ENCODE results near the gene CPNE5.

The CPNE5 gene

GRCh38 chr6:36838896-36839748, at the start of gene CPNE5:
Gene CPNE5 (minus strand): TSS chr6:36839444. CDS start chr6:36839377, 67 bp downstream.
- DNase-seq, result no peak

GRCh38 chr6:36888115-36888643, 48.9 kb upstream of the CPNE5 start:
- no peak for DNase-seq

DNA sequence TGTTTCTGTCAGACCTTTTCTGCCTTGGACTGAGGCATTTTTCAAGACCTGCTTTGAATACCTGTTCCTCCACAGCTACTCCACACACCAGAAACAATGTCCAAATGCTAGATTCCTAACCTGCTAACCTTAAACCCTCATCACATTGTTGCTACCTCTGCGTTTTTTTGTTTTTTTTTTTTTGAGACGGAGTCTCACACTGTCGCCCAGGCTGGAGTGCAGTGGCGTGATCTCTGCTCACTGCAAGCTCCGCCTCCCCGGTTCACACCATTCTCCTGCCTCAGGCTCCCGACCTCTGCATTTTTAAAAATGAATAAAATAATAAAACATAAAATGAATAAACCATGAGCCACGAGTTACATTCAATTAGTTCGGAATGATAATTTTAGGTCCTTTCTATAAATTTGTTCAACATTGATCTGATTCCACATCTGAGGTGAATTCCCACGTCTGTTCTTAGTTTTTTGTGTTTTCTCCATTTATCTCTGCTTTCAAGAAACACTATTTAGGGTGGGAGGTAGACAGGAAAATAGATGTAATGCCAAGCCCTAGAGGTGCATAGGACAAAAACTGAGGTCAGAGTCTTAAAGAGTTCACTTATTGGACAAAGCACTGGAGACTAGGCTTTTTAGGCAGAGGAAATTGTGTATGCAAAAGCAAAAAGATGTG, 47.8 kb upstream of the CPNE5 start:
- DNase-seq, result no peak

DNA sequence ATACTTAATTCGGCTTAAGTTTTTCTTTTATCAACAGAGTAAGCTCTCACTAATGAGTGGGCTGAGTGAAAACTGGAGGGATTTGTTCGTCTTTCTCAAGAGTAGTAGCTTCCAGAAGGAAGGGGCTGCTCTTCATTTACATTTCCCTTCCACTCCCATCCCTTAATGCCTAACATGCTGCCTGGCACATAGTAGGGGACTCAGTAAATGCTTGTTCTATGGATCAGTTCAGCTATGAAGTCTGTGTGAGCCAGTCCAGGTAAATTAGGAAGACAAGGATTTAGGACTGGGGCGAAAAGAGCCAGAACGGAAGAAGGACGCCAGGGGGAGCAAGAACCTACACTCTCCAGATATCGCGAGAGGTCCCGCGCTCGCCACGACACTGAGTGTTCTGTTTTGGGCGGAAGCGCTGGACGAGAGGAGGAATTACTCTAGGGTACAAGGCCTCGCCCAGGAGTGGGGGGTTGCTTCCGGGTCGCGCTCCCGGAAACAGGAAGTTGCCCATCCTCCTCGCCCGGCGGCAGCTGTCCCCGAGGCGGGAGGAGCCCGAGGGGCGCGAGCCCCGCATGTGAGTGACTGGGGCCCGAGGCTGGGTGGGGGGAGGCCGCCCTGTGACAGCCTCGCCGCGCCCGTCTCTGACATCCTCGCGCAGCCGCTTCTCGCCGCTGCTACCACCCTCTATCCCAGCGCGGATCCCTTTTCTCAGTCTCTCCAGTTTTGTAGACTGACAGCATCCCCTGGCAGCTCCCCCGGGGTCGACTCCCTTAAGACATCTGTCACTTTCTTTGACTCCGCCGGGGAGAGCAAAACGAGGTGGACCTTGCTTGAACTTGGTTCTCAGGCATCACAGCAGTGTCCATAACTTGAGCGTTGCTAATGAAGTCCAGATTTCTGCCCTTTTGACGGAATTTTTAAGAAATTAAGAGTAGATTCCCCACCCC, 46.5 kb upstream of the CPNE5 start, which contains the start of gene C6orf89:
Gene C6orf89, plus strand, starts transcription at position 492 of the 941 bp plus-strand sequence. CDS start 13,493 bp downstream, outside the sequence.
- peak; percentile 97 for DNase-seq

- no peak for DNase-seq
Observed at GRCh38 chr6:36884610-36885009, 45.4 kb upstream of the CPNE5 start.

GRCh38 chr6:36875250-36875633, 36.0 kb upstream of the CPNE5 start:
- no peak for DNase-seq

DNA sequence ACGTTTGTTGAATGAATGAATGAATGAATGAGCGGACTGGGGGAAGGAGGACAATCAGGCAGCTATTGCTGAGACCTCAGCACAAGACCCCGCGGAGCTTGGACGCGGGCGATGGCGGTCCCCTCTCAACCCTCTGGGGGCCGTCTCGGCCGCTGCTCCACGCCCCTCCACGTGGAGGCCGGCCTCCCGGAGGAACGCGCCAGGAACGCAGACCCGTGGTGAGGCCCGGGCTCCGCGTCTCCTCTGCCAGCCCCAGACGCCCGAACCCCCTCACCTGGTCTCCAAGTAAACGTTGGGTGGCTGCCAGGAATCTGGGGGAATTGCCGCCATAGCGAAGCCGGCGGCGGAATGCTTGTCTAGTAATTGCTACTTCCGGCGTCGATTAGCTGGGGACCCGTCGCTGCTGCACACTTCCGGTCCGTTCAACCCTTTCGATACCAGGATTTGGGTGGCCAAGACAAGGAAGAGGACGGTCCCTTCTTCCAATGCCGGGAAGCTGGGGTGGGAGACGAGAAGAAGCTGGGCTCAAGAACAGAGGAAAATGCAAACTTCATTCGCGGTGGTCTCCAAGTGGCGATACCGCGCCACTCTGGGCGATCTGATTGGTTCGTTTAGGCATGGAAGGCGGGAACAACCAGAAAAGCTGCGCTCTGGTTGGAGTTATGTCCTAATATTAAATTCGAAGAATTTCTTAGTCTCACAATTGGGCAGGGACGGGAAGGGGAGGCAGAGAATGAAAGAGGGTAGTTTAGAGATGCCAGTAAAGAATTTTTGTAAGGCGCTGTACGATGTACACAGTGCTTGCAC, 35.4 kb upstream of the CPNE5 start, which contains the start of gene PPIL1:
Gene PPIL1, minus strand, starts transcription at position 361 of the 807 bp plus-strand sequence. Its CDS starts 31 bp downstream, at position 330.
- peak; percentile 96 for DNase-seq

- no peak for DNase-seq
Observed at GRCh38 chr6:36873612-36874442, 34.6 kb upstream of the CPNE5 start.

DNA sequence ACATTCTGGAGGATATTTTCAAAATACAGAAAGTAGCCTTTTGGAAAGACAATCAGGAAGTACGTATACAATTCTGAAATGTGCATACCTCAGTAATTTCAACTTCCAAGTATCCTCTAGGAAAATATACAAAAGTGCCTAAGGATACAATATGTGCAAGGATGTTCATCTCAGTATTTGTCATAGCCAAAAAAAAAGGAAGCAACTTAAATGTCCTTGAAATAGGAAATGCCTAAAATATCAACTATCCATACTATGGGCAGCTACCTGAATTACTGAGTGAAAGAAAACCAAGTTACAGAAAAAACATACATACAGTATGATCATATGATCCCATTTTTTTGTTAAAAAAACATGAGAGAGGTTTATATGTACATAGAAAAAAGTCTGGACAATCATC, 33.9 kb upstream of the CPNE5 start:
- DNase-seq, result no peak

- no peak for DNase-seq
Observed at GRCh38 chr6:36871686-36872085, 32.4 kb upstream of the CPNE5 start.

DNA sequence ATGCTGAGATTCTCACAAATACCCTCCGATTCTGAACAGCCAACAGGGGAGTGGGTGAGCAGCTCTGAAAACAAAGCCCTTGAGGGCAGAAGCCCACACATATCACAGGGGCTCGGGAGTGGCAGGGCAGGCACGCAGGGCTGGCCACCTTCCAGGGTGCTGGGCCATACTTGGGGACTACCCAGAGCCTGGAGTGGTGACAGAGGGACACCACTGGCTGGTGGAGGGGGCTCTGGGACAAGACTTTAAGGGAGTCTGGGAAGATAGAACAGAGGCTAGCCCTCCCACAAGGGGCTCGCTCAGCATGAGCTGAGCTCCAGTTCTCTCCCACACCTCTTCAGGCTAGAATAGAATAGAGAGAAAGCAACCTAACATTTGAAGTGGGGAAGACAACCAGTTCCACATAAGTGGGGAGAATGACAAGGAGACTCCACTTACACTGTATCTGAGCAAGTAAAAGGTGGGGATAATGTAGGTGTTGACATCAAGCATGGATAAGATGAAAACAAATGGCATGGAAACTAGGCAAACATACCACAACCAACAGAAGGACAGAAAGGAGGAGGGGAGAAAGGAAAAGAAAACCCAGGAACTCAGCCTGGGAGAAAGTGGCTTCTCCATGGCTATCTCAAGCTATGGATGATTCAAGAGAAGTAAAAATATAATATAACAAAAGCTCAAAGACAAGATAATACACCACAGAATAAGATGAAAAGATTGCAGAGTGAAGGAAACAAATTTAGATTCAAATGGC, 28.4 kb upstream of the CPNE5 start:
- DNase-seq, result no peak

DNA sequence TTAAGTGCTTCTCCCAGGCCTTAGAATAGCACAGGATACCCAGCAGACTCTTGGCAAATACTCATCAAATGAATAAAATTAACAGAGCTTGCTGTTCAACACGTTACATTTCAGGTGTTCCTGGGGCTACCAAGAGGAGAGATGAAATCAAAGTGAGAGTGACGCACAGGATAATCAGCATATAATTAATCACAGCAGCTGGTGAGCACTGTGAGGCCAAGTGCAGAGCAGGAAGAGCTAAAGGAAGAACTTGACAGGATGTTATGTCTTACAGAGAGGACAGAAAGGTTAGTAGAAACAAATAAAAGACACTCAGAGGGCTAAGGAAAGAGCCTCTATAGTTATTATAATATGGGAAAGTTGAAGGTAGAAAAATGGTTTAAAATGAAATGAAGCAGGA, 26.6 kb upstream of the CPNE5 start:
- no peak for DNase-seq

- DNase-seq, result no peak
Observed at GRCh38 chr6:36863670-36864540, 24.7 kb upstream of the CPNE5 start.

DNA sequence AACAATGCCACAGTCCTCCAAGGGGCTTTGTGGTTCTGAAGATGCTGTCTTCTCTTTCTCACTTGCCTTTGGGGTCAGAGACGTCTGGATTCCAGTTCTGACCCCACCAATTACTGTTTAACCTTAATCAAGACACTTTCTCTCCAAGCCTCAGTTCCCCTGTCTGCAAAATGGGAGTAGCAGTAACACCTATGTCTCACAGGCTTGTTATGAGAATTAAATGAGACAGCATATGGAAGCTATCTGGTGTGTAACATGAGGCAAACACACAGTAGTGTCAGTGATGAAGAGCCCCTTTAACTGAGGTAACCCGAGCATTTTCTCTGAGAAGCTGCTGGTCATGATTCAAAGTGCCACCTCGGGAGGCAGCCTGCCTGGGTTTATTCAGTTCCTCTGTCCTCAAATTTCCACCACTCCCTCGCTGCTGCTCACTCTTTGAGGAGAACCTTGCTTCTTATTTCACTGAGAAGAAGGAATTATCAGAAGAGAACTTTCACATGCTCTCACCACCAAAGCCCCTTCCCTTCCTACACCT, 23.7 kb upstream of the CPNE5 start:
- DNase-seq, result no peak

GRCh38 chr6:36862164-36862847, 23.1 kb upstream of the CPNE5 start:
- DNase-seq, result no peak

- no peak for DNase-seq
Observed at GRCh38 chr6:36860126-36860525, 20.9 kb upstream of the CPNE5 start.

DNA sequence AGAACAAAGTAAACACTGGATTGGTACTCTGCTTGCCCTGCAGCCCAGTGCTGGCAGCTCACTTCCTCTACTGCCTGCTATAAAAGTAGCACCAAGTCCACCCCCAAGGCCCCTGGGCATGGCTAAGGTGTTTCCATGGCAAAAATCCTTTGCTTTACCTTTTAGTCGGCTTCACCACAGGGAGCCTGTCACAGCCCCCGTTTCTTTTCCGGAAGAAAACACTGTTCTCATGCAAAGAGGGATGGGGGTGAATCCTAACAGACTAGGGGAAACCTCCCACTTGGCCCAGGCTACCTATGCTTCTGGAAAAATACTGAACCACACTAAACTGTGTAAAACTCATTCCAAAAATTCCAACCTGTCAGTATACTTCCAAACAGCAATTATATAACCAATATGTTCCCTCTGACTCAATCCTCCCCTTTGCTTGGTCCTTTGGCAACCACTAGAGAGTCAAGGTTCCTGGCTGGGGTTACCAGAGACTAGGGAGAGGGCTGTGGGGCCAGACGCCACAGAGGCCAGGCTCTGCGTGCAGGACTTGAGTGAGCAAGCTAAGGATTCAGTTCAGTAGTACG, 19.2 kb upstream of the CPNE5 start:
- DNase-seq, result no peak

GRCh38 chr6:36857325-36857724, 18.1 kb upstream of the CPNE5 start:
- DNase-seq, result no peak

Measured in NCI-H2227 treated with DMSO at 0.1 percent for 48 hours (cell line).